Sigmoid colon (tissue), 7 donors: ENCODE results near the gene PDCD4. TPM values are rescaled to one million over a fixed set of nuclear protein-coding genes. Genes with fewer than 3 reads are reported as not detected.

Experiments used
- DNase-seq: peaks from one replicate; pipeline ENCODE4 v3.0.0-alpha.2; 2019
- H3K27ac ChIP-seq, 4 donors: fragments of 200-600 bp; sonication (generic); one replicate each; pipeline ENCODE4 v1.5.1; 2016 to 2019; ENCODE audit warnings: mild to moderate bottlenecking in 1 of 4
- H3K27me3 ChIP-seq, 3 donors: fragments of 200-600 bp; sonication (generic); one replicate each; pipeline ENCODE4 v1.5.1; 2019; ENCODE audit warnings: mild to moderate bottlenecking in 1 of 3
- H3K36me3 ChIP-seq, 4 donors: fragments of 200-600 bp; sonication (generic); one replicate each; pipeline ENCODE4 v1.5.1; 2016 to 2019
- H3K4me1 ChIP-seq, 4 donors: fragments of 200-600 bp; sonication (generic); one replicate each; pipeline ENCODE4 v1.5.1; 2017 to 2019
- H3K4me3 ChIP-seq, 4 donors: fragments of 200-600 bp; sonication (generic); one replicate each; pipeline ENCODE4 v1.5.1; 2017 to 2019; ENCODE audit warnings: mild to moderate bottlenecking in 2 of 4, moderate library complexity in 1 of 4
- H3K9me3 ChIP-seq, 4 donors: fragments of 200-600 bp in 3 of 4; sonication (generic) in 3 of 4; one replicate each; pipeline versions ENCODE4 v1.5.1 to v1.6.1; 2013 to 2019
- CTCF ChIP-seq, 4 experiments: fragments of 450-650 bp in 3 of 4; fragments of 200-600 bp in 1 of 4; IDR thresholded peaks; one replicate each; pipeline ENCODE4 v1.5.1; 2016 to 2019; ENCODE audit warnings: antibody characterized with exemption in 4 of 4, mild to moderate bottlenecking in 3 of 4, moderate library complexity in 2 of 4
- EP300 ChIP-seq, 4 donors: sonication (generic); formaldehyde crosslinking; IDR thresholded peaks; one replicate each; pipeline ENCODE4 v1.6.1; 2017; ENCODE audit warnings: antibody characterized with exemption in 4 of 4
- POLR2A ChIP-seq, 2 donors: fragments of 450-650 bp; IDR thresholded peaks; one replicate each; pipeline ENCODE4 v1.6.1; 2016; ENCODE audit warnings: antibody characterized with exemption in 2 of 2, mild to moderate bottlenecking in 2 of 2, moderate library complexity in 2 of 2
- POLR2AphosphoS5 ChIP-seq, 4 donors: sonication (generic); formaldehyde crosslinking; IDR thresholded peaks; one replicate each; pipeline ENCODE4 v1.6.1; 2017; ENCODE audit warnings: antibody characterized with exemption in 4 of 4
- WGBS, 2 donors: extraction: QIAGEN DNeasy Blood & Tissue Kit; methylation state at CpG; one replicate each; pipeline ENCODE4 v1.1.7; 2013; 5-methylcytosine and 5-hydroxymethylcytosine counted together
- intact Hi-C: fragments of 100-400 bp; cut with DNase I; formaldehyde crosslinking; loops from one replicate; pipeline ENCODE4 v1.15.1; 2023
- polyA plus RNA-seq, 3 donors: library from polyadenylated mRNA; stranded (reverse); fragments of 200-250 nt; gene quantifications; one replicate each; pipeline ENCODE4 v1.2.3, GENCODE V29; 2013
- total RNA-seq, 4 donors: library from RNA; depleted of rRNA; stranded (reverse); fragments of >200 nt; gene quantifications; one replicate each; pipeline ENCODE4 v1.1.0, GENCODE V29; 2016
- donor health status: healthy with polysubstance abuse.
- donor health status: Bipolar disorder and iron deficiency.
- donor health status: healthy.

PDCD4 gene
- total and polyA plus RNA-seq, 7 donors, result 64.3 to 327 (median 140) TPM

- H3K4me3 ChIP-seq, result peak overlapping the region; percentile 82 to 99 (median 98)
- peaks cover 0 to 23% (median 0%) of the 10 kb centered on the region in 4 donors for H3K36me3 ChIP-seq
- peak overlapping the region; percentile 97 to 99 (median 98) for H3K27ac ChIP-seq
- intact Hi-C loops, result loop anchor here (2.0 to 5.0 kb wide), 2 partner anchors 52 to 71 kb away; no protein-coding TSS in a partner anchor
- H3K9me3 ChIP-seq, result no peaks in the 10 kb centered on the region
- WGBS, 2 donors, result 1 to 4% methylated on average over 16 of the region's 16 CpGs
- TF ChIP-seq CTCF (IDR thresholded peaks at IDR 0.05), result no peak
- TF ChIP-seq EP300 (IDR thresholded peaks at IDR 0.05), result no peak
- no peak for TF ChIP-seq POLR2A (IDR thresholded peaks at IDR 0.05)
- TF ChIP-seq POLR2AphosphoS5 (IDR thresholded peaks at IDR 0.05), result no peak
- H3K4me1 ChIP-seq, result peaks cover 0 to 48% (median 36%) of the 10 kb centered on the region in 4 donors
- H3K27me3 ChIP-seq, result no peaks in the 10 kb centered on the region
- no peak for DNase-seq
These were observed 1.5 kb downstream of the PDCD4 start for GRCh38 chr10:110872984-110873923.

- peak overlapping the region; percentile 82 to 99 (median 98) for H3K4me3 ChIP-seq
- DNase-seq, result no peak
- H3K27ac ChIP-seq, result peak overlapping the region; percentile 97 to 99 (median 98)
- intact Hi-C loops, result loop anchor here (2.0 to 5.0 kb wide), 2 partner anchors 53 to 72 kb away; no protein-coding TSS in a partner anchor
- no peaks in the 10 kb centered on the region for H3K27me3 ChIP-seq
- TF ChIP-seq CTCF (IDR thresholded peaks at IDR 0.05) (no peak), POLR2AphosphoS5 (IDR thresholded peaks at IDR 0.05) (no peak), EP300 (IDR thresholded peaks at IDR 0.05) (no peak), POLR2A (IDR thresholded peaks at IDR 0.05) (no peak)
- WGBS, 2 donors, result 13 to 31% methylated on average over 2 of the region's 2 CpGs
- peaks cover 0 to 29% (median 0%) of the 10 kb centered on the region in 4 donors for H3K36me3 ChIP-seq
- H3K4me1 ChIP-seq, result peaks cover 0 to 54% (median 36%) of the 10 kb centered on the region in 4 donors
- H3K9me3 ChIP-seq, result no peaks in the 10 kb centered on the region
These were observed 2.2 kb downstream of the PDCD4 start for GRCh38 chr10:110873951-110874350.

GRCh38 chr10:110876000-110876399, 4.3 kb downstream of the PDCD4 start:
- Histone ChIP-seq H3K36me3 (peaks cover 0 to 36% (median 0%) of the 10 kb centered on the region in 4 donors), H3K4me1 (peaks cover 0 to 68% (median 45%) of the 10 kb centered on the region in 4 donors), H3K27ac (peak overlapping the region in 1 of 4 donors; percentile 26), H3K27me3 (no peaks in the 10 kb centered on the region), H3K9me3 (no peaks in the 10 kb centered on the region), H3K4me3 (no peak overlapping the region)
- no peak for TF ChIP-seq CTCF (IDR thresholded peaks at IDR 0.05)
- no peak for TF ChIP-seq EP300 (IDR thresholded peaks at IDR 0.05)
- TF ChIP-seq POLR2A (IDR thresholded peaks at IDR 0.05), result no peak
- no peak for TF ChIP-seq POLR2AphosphoS5 (IDR thresholded peaks at IDR 0.05)
- intact Hi-C loops, result no loop called here
- no peak for DNase-seq
- WGBS, 2 donors, result 58 to 67% methylated on average over 2 of the region's 2 CpGs

- peaks cover 0 to 43% (median 0%) of the 10 kb centered on the region in 4 donors for H3K36me3 ChIP-seq
- no peak for TF ChIP-seq POLR2AphosphoS5 (IDR thresholded peaks at IDR 0.05)
- no peak for TF ChIP-seq POLR2A (IDR thresholded peaks at IDR 0.05)
- no peak for TF ChIP-seq EP300 (IDR thresholded peaks at IDR 0.05)
- TF ChIP-seq CTCF (IDR thresholded peaks at IDR 0.05), result no peak
These were observed 5.1 kb downstream of the PDCD4 start for GRCh38 chr10:110876788-110877187.

More at GRCh38 chr10:110876788-110877187, 5.1 kb downstream of the PDCD4 start:
- H3K4me1 ChIP-seq, result peaks cover 0 to 73% (median 48%) of the 10 kb centered on the region in 4 donors
- no peaks in the 10 kb centered on the region for H3K9me3 ChIP-seq
- WGBS, 2 donors, result 90 to 91% methylated on average over 1 of the region's 1 CpG
- no peaks in the 10 kb centered on the region for H3K27me3 ChIP-seq
- H3K4me3 ChIP-seq, result no peak overlapping the region
- intact Hi-C loops, result no loop called here
- no peak for DNase-seq
- peak overlapping the region in 1 of 4 donors; percentile 26 for H3K27ac ChIP-seq
